GM23338 (cell line): ENCODE results near the gene TUBA4B.

Experiments
- EZH2 ChIP-seq: fragments of 200-600 bp; sonication (generic); IDR thresholded peaks from one replicate; pipeline ENCODE4 v1.8.0; 2017; ENCODE audit warnings: antibody characterized with exemption, mild to moderate bottlenecking, low read depth; ENCODE audit not compliant: unreplicated experiment
- POLR2AphosphoS5 ChIP-seq: IDR thresholded peaks from 2 replicates; pipeline ENCODE4 v1.6.1; 2016; ENCODE audit warnings: antibody characterized with exemption, low read depth

GRCh38 chr2:219214786-219215185, 38.3 kb upstream of the TUBA4B start:
- no peak for TF ChIP-seq EZH2
- TF ChIP-seq POLR2AphosphoS5 = no peak
